GF-D8 (cell line): ENCODE results near the gene NDUFS6.

ENCODE experiments used
- DNase-seq: peaks from one replicate; lab custom pipeline; 2025; lab: John Stamatoyannopoulos, UW

NDUFS6 gene

GRCh38 chr5:1765880-1766235, 35.3 kb upstream of the NDUFS6 start:
- DNase-seq = no peak

- no peak for DNase-seq
These were observed 33.5 kb upstream of the NDUFS6 start for GRCh38 chr5:1767524-1768282.

DNA sequence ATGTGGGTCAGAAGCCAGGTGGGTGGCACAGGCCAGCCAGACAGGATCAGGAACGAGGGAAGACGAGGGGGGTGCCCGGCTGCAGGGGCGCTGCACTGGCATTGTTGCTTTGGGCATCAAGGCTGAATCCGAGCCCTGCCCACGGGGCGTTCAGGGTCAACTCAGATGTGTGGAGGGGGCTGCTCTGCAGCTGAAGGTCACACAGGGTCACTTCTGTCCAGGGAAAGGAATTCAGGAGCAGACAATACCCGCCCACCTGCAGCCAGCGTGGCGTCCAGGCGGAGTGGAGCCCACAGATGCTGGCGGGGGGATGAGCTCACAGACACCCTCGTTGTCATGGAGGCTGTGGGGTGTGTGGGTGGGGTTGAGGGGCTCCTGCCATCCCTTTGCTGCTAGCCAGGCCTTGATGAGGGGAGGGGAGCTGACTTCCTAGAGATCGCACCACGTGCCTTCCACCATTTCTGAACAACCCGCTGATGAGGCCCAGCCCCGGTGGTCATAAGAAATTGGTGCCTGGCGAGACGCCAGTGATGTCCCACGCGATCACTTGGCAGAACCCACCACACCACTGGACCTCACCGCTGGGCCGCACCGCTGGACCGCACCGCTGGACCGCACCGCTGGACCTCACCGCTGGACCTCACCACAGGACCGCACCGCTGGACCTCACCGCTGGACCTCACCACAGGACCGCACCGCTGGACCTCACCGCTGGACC, 32.8 kb upstream of the NDUFS6 start:
- no peak for DNase-seq

GRCh38 chr5:1769017-1769640, 32.1 kb upstream of the NDUFS6 start:
- no peak for DNase-seq

- DNase-seq = no peak
These were observed 31.3 kb upstream of the NDUFS6 start for GRCh38 chr5:1769752-1770442.

DNA sequence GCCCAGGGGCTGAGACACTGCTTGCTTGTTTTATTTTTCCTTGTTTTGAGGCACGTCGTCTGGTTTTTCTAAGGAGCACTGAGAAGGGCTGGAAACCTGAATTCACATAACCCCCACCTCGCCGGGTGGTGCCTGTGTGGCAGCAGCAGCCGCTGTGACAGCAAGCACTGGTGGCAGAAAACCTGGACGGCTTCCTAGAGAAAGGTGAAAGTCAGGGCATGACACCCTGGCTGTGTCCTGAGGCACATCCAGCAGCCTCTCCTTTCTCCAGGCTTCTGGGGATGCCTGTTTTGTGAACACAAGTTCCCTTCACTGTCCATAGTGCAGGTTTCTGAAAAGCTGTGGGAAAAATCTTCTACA, 30.8 kb upstream of the NDUFS6 start:
- no peak for DNase-seq

- no peak for DNase-seq
These were observed 29.8 kb upstream of the NDUFS6 start for GRCh38 chr5:1771149-1772065.

DNA sequence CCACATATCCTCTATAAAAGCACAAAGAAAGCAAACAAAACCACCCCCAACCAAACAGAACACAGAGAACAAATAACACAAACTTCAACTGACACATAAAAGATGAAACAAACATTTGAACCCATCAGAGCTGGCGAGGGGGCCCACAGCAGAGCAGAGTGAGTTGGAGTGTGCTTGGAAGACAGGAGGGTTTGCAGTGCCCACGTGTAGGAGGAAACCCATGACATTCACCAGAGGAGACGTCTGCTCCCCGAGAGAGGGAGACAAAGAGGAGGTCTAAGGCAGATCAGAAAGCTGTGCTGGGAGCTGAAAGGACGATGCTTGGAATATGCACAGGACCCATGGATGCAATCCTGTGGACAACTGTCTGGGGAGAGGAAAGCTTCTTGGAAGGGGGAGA, 28.6 kb upstream of the NDUFS6 start:
- peak; percentile 12 for DNase-seq

GRCh38 chr5:1776831-1777230, 24.4 kb upstream of the NDUFS6 start:
- no peak for DNase-seq

DNA sequence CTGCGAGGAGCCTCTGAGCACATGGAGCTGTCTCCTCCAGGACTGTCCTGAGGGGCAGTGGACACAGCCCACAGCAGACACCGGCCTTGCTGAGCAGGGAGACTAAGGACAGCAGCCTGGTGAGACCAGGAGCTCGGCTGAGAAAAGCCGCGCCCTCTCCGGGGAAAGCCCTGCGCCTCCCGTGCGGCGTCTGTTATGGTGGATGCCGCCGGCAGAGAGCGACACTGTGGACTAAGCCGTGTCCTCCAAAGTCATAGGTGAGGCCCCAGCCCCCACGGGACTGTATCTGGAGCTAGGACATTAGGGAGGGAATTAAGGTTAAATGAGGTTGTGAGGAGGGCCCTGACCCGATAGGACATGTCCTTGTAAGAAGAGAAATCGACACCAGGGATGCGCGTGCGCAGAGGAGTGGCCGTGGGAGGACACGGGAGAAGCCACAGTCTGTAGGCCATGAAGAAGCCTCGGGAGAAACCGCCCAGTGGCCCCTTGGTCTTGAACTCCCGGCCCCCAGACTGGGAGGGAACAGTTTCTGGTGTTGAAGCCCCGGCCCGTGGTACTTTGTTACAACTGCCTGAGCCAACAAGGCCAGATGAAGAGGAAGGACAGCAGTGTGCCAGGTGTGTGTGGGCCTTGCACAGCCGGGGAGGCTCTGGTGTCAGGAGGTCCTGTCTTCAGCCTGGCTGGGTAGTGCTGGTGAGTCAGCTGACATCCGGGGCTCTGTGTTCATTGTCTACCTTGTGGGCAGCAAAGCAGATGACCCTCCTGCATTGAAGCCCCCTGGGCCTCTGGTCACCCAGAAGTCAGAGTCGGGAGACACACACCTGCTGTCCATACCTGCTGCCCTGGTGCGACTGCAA, 23.7 kb upstream of the NDUFS6 start:
- DNase-seq = no peak

- DNase-seq = no peak
These were observed 22.8 kb upstream of the NDUFS6 start for GRCh38 chr5:1778138-1779020.

GRCh38 chr5:1779021-1779680, 22.1 kb upstream of the NDUFS6 start:
- DNase-seq = no peak

GRCh38 chr5:1779782-1780613, 21.2 kb upstream of the NDUFS6 start:
- DNase-seq = no peak

DNA sequence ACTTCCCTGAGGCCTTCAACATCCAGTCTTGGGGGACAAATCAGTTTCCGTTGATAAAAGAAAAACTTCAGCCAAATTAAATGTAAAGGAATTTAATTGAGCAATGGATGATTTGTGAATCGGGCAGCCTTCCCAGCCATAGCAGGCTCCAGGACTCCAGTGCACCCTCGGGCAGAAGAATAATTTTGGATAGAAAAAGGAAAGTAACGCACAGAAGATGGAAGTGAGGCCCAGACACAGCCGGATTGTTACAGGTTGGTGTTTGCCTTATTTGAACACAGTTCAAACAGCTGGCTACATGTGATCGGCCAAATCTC, 20.6 kb upstream of the NDUFS6 start:
- DNase-seq = no peak

DNA sequence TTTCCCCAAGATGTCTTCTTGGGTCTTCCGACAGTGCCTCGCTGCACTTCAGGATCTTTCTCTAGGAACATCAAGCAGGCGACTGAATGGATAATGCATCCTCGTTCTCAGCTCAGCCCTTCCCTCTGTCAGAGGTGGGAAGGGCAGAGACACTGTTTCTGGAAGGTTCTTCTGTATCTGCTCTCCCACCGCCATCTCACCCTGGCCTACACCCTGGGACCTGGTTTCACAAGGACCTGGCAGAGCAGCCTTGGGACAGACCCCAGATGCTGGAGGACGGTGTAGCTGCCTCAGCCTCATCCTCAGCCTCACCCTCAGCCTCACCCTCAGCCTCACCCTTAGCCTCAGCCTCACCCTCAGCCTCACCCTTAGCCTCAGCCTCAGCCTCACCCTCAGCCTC, 20.1 kb upstream of the NDUFS6 start:
- no peak for DNase-seq

DNA sequence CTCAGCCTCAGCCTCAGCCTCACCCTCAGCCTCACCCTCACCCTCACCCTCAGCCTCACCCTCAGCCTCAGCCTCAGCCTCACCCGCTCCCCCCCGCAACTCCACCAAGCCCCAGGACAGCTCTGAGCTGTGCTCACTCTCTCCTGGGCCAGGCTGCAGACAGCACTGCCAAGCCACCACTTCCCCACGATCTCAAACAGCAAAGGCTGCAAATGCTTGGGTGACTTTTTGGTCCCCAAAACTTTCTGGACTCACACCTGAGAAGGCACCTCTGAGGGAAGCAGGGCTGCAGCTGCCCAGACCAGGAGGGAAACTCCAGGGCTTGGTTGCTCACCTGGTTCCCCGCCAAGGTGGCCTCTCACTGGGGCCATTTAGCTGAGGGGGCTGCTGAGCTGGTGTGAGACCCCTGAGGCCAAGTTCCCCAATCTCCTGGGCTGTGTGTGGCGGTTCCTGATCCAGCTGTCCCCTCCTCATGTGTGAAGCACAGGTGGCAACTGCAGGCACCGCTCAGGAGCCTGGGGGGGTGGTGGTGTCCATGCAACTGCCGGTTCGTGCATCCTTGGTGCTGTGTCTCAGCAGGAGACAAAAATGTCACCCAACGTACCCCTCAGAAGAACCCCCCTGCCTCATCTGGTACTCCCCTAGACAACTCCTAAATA, 19.4 kb upstream of the NDUFS6 start:
- no peak for DNase-seq

- no peak for DNase-seq
These were observed 18.6 kb upstream of the NDUFS6 start for GRCh38 chr5:1782385-1783215.
